Caki2 (cell line): ENCODE measurements around the gene SCYL1. TPM values are rescaled to one million over a fixed set of nuclear protein-coding genes. Genes with fewer than 3 reads are reported as not detected.
A peak's percentile ranks its signal among the peaks of the same experiment; 100 is the strongest.

Experiments used
- DNase-seq: peaks from one replicate; pipeline ENCODE4 v3.0.0-alpha.2; 2015; ENCODE audit warnings: low read depth
- in situ Hi-C: cut with HindIII; loops from 2 replicates; pipeline ENCODE4 v1.10.0; 2016; ENCODE audit warnings: low sequenced_read_pairs, low pct_unique_long_range_greater_than_20kb, mixed read lengths
- total RNA-seq: library from RNA; depleted of rRNA; stranded (reverse); fragments of >200 nt; shearing (Covaris generic); gene quantifications from 2 replicates; pipeline ENCODE4 v1.2.3, GENCODE V29; 2014; ENCODE audit warnings: low replicate concordance; rRNA removed

SCYL1 gene
- 42.2 and 58.0 TPM in 2 replicates for total RNA-seq

DNA sequence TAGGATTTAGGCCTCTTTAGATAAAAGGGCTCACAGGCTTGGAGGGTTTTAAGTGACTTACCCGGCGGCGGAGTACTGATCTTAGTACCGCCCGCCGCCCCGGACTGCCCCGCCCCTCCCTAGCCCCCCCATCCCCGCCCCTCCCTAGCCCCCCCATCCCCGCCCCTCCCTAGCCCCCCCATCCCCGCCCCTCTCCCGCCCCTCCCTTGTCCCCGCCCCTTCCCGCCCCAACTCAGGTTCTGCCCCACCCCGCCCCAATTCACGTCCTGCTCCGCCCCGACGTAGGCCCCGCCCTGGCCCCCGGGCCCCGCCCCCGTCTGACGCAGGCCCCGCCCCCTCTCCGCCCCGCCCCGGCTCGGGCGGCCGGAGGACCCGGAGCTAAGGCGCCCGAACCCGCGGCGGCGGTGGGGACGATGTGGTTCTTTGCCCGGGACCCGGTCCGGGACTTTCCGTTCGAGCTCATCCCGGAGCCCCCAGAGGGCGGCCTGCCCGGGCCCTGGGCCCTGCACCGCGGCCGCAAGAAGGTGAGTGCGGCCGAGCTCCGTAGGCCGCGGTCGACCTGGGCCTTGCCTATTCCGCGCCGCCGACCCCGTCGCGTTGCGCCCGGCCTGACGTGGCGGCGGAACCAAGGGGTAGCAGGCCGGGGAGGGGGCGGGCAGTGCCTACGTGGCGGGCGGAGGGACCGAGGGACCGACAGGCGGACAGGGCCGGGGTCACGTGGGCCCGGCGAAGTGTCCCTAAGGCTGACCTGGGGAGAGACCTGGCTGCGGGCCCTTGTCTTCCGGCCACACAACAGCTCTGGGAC lies at the start of gene SCYL1:
Gene SCYL1 (plus strand): TSS at position 343 of the 805 bp plus-strand sequence. CDS start 71 bp downstream, at position 414.
- in situ Hi-C loops = no loop called here
- DNase-seq = peak; percentile 31

DNA sequence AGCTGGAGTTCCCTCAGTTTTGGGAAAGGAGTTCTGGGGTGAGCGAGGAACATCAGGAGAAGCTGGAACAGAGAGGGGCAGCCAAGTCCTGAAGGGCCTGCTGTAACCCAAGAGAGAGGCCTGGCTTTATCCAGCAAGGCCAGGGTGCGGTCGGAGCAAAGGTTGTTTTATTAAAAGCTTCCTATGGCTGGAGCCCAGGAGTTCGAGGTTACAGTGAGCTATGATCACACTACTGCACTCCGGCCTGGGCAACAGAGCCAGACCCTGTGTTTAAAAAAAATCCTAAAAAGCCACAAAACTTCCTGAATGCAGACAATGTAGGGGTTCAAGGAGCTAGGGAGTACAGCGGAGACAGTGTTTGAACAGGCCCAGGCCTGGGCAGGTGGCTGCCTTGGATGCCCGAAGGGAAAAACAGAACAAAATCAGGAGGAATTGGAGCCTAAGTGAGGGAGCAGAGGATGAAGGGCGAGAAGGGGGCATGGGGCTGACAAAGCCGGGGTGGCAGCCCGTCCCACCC lies 48.2 kb upstream of the SCYL1 start:
- no peak for DNase-seq
- in situ Hi-C loops = no loop called here

DNA sequence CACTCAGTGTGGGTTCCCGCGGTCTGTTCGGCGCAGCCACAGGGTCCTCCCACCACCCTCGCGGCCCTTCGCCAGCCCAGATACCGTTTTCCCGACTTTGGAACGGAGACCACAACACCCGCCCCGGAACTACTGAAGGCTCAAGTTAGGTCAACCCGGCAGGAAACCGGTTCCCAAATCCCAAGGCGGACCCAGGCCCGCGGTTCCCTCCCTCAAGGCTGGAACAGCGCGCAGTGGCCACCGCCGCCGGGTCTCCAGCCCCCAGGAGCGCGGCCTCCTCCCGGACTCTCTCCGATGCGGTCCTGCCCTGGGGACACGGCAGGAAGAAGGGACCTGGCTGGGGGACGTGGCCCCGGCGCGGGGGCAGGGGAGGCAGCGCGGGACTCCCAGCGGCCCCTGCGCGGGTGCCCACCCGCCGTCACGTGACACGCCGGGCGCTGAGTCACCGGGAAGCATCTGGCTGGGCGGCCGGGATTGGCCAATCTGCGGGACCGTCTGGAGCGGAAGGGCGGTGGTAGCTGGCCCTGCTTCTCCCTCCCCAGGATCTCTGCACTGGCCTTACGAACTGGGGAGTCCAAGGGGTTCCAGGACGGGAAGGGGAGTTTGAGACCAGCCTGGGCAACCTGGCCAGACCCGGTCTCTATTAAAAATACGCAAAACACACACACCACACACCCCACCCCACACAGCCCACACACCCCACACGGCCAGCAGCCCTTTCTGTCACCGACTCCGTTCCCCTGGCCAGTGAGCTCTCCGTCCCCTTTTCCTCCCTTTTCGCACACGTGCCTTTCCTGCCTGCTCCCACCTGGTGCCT lies 47.5 kb upstream of the SCYL1 start:
- peak; percentile 93 for DNase-seq

DNA sequence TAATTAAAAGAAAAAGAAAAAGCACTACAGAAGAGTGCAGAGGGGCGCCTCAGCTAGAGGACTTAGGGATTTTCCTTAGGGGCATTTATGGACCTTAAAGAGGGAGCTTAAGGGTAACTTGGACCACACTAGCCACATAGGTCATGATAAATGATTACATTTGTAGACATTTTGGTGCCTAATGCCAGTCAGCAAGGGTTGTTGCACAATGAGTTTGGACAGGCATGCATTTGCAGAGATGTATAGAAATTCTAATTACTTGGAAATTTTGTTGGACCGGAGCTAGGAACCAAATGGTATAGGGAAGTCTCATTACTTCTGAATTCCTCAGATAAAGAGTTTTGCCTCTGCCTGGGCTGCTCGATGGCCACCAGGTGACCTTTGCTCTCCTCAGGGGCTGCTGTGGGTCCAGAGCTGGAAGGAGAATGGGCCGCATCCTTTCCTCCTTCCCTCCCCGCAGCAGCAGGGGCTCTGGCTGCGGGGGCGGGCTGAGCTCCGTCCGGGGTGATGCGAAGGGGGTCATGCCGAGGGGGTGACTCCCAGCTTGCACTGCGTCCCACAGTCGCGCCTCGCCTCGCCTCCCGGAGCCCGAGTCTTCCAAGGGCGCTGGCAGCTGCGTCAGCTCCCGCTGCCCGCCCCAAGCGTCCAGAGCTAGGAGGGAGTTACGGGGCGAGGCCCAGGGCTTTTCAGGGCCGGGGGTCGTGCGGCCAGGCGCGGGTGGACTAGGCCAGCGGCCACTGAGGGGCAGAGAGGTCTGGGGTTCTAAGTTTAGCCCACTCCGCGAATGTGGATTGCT lies 46.3 kb upstream of the SCYL1 start:
- in situ Hi-C loops = no loop called here
- no peak for DNase-seq

More for the DNA sequence above, 47.5 kb upstream of the SCYL1 start:
- in situ Hi-C loops = no loop called here

DNA sequence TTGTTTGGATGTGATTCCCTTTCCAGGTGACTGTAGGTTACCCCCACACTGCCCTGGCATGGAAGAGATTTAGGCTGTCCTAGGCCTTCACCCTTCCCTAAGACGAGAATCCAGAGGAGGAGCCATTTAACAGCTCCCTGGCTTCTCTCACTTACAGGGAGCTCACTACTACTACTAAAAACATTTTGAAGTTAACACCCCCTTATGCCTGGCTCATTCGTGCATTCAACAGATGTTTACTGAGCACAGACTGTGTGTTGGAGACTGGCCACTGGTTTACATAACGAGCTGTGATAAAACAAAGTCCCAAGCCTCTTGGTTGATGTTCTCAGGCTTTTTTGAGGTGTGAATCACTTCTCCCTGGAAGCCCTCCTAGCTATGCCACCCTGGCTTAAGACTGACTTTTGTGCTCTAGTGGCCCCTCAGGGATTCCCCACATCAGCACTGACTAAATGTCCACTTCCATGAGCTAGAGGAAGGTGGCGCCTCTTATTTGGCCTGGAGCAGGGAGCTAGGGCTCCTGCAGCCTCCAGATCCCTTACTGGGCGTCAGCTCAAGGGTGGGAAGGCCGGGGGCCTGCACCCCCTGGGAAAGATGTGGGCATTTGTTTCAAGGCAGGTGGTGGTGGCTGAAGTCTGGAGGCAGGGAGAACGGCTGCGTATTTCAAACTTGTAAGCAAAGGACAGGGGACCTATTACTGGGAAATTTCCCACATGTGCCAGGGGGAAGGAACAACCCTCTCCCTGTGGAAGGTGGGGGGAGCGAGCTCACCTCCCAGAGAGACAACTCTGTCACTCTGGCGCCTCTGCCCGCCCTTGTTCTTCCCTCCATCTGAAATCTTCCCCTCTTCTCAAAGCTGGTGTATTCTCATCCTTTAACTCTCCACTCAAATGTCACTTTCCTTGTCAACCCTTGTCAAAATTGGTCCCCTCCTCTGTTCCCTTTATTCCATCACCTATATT lies 45.4 kb upstream of the SCYL1 start:
- in situ Hi-C loops = no loop called here
- DNase-seq = peak; percentile 83

DNA sequence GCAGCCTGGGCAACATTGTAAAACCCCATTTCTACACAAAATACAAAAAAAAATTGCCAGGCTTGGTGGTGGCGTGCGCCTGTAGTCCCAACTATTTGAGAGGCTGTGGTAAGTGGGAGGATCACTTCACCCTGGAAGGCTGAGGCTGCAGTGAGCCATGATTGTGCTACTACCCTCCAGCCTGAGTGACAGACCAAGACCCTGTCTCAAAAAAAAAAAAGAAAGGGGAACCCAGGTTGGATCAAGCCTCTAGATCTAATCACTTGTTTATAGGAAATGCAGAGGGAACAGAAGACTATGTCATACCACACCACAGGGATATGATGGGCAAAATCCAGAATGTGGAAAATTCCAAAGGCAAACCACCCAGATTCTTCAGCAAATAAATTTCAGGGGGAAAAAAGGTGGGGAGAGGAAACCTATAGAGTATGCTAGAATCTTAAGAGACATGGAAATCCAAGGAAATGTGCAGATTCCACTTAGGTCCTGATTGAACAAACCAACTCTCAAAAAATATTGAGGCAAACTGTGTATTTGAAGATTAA lies 42.5 kb upstream of the SCYL1 start:
- in situ Hi-C loops = no loop called here
- DNase-seq = no peak

DNA sequence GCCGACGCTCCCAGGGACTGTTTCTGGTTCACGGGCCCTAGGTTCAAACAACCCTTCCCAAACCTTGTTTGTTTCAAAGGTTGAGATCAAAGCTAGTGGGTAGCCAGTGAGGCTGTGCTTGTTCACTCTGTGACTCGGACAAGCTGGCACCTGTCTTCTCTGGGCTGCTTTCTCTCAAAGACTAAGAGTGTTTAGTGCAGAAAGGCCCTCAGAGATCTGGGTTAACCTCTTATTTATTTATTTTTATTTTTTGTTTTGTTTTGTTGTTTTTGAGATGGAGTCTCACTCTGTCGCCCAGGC lies 39.0 kb upstream of the SCYL1 start:
- in situ Hi-C loops = no loop called here
- DNase-seq = no peak

DNA sequence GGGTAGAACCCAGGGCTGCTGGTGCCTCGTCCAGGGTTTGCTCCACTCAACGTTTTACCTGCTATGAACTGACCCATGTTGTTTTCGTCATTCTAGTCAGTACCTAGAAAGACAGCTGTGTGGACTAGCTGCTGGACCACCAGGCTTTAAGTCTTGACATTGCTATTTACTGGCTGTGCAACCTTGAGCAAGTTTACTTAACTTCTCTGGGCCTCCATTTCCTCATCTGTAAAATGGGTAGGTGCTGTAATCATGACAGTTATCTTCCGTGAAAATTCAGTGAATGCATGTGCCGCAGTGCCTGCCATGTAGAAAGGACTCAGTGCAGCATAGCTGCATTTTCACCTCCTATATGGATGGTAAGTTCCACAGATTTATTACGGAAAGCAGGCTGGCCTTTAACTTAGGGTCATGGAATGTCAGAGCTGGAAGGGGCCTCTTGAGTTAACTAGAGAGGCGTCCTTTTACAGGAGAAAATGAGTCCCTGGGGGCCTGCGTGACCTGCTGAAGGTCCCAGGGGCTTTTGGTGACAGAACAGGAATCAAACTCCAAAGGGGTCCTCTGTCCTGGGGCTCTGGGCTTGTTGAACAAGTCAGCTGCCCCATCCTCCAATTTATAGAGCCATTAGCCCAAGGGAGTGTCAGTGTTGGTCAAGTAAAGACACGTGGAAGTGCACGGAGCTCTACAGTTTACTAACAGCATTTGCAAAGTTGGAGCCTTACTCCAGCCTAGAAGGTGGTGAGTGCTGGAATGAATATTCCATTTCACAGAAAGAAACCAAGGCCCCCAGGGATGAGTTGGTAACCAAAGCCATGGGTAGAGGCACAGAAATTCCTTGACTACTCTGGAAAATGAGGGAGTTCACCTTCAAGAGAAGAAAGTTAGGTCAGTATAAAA lies 38.1 kb upstream of the SCYL1 start:
- no peak for DNase-seq
- in situ Hi-C loops = no loop called here

DNA sequence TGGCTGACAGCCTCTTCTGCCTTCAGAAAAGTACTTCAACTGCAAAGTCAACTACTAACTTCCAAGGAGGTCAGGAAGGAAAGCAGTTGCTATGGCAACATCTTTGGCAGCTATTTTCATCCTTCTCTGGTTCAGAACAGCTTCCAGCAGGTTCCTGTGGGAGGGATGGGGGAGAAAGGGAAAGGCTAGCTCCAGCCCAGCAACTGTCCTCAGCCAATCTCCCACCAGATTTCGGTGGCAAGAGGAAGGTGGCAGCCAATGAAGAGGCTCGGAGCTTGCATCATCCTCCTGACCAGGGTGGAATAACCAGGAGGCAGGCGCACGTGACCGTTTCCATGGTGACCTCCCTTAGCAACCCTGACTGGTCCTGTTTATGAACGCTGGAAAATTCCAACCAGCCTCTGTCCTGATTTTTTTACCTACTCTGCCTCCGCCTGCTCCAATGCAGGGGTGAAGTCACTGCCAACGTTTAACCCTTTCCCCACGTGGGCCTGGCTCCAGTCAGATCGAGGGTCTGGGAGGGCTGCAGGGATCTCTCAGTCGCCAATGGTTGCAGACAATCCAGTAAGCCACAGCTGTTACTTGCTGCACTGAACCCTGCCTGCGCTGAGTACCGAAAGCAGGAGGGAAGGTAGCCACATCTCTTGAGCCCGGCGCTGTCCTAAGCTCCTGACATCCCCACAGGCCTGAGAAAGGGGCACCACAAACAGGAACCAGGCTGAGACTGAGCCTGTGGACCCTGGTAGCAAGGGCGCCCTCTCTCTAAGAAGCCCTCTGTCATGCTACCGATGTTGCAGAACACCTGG lies 37.2 kb upstream of the SCYL1 start:
- DNase-seq = peak; percentile 100
- in situ Hi-C loops = no loop called here

DNA sequence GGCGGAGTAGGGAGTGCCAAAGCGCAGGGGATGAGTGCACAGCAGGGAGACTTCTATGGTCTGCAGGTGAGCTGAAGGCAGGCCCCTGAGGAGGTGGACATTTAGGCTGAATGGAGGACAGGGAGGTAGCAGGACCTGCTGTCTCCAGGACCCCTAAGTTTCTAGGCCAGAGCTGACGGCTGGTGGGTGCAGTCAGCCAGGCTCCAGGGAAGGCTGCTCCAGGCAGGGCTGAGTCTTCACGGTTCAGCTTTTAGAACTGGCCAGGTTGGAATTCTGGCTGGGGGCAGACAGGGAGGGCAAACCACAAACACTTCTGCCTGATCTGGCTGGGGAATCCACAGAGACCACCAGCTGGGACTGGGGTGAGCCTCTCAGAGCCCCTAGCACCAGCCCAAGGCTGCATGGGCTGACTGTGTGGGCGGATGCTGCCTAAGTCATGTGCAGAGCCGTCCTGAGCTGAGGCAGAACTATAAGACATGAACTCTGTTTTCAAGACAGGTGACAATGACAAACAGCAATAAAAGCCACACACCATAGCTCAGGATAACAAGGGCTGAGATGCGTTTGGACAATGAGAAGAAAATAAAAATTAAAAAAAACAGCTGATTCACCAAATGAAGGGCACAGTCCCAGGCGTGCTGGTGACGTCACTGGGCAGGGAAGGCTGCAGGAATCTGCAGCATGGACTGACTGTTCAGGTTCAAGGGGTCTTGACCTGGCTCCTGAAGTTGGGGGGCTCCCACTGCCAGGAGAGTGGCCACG lies 36.4 kb upstream of the SCYL1 start:
- DNase-seq = peak; percentile 85
- in situ Hi-C loops = no loop called here

DNA sequence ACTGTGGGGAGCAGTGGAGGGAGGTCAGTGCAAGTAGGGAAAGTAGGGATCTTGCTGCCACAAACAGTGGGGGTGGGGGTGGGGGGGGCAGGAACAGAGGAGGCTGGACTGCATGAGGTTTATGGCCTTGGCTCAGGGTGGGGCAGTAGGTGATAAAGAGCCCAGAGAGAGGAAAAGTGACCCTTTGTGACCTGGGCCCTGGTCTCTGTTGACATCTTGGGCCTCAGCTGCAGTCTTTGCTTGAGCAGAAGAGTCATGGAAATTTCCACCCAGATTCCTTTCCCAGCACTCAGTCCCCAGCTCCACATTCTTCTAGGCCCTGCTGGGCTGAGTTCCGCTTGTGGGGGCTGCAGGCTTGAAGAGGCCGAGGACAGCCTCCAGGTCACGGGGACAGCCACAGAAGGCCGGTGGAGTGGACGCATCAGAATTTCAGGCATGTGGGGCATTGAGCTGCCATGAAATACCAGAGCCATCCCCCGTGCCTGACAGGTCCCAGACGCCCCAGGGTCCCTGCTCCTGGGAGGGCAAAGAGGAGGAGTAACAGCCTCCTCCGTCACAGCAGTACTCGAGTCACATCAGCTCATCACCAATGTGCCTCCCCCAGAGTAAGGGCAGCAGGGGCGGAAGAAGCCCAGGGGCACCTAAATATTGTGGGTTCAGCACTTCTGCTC lies 35.7 kb upstream of the SCYL1 start:
- in situ Hi-C loops = no loop called here
- peak; percentile 89 for DNase-seq

DNA sequence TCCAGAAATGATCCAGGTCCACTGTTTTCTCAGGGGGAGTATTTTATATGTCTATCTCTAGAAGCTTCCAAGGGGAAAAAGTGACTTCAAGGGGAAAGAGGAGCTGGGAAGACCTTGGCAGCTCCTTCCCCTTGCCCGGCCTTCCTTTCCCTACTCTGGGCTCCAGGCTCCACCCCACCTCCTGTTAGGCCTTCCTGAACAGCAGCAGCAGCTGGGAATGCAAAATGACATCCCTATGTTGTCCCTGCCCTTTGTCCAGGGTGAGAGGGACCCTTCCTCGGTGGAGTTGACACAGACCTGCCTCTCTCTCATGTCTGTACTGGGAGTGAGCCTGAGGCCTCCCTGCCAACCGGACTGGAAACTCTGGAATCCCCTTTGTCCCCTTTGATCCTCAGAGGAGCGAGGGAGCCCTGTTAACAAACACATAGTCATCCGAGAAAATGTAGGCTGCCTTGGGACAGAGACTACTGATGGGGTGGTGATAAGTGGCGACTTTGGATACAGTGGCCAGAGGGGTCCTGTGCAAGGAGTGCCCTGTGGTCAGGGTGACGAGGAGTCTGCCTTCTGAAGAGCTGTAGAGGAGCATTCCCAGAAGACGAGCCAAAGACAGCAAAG lies 35.1 kb upstream of the SCYL1 start:
- DNase-seq = no peak
- in situ Hi-C loops = no loop called here

DNA sequence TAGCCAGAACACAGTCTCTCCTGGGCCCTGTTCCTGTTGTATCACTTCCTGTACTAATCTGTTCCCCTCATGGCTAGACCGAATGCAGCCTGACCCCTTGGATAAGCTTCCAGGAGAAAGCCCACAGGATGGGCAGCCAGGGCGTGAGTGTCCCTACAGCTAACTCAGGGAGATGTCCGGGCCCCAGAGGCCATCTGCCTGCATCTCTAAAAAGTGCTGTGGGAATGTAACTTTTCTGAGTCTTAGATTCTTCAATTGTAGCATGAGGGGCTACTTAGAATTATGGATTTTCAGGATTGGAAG lies 33.8 kb upstream of the SCYL1 start:
- in situ Hi-C loops = no loop called here
- no peak for DNase-seq

DNA sequence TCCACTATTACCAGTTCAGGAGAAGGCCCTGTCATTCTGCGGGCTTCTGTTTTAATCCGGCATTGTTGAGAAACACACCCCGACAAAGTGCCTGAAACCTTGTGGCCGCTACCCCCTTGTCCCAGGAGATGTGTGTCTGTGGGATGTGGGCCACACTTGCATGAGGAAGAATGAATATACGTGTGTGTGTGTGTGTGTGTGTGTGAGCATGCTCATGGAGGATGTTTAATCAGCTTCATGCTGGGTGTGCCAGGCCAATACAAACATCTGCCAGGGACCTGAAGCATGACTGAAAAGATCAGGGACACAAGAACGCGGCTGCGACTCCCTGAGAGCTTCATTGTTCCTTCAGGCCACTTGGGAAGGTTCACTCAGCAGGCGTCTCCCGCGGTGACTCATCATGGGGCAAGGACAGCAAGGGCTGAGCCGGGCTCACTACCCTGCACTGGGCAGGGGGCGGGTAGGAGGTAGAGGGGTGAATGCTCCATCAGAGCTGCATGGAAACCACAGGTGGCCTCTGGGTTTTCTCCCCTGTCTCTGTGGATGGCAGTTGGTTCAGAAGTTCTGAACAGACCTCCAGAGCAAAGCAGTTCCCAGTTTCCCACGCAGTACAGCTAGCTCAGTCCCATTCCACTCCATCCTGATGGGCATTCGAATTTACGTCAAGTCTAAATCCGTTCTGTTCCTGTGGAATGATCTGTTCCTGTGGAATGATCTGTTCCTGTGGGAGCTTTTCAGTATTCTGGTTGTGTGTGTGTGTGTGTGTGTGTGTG lies 33.1 kb upstream of the SCYL1 start:
- in situ Hi-C loops = no loop called here
- peak; percentile 96 for DNase-seq
